Suprapubic skin (tissue), 4 donors: Measurements from ENCODE around the gene SLC6A12. TPM values are rescaled to one million over a fixed set of nuclear protein-coding genes. Genes with fewer than 3 reads are reported as not detected.
A peak's percentile ranks its signal among the peaks of the same experiment; 100 is the strongest.

Experiments used
- DNase-seq, 2 donors: peaks; one replicate each; pipeline ENCODE4 v3.0.0-alpha.2; 2019; ENCODE audit warnings: low spot score in 2 of 2
- H3K27ac ChIP-seq: fragments of 200-600 bp; sonication (generic); one replicate; pipeline ENCODE4 v1.5.1; 2019
- H3K27me3 ChIP-seq: fragments of 200-600 bp; sonication (generic); one replicate; pipeline ENCODE4 v1.5.1; 2019
- H3K36me3 ChIP-seq: fragments of 200-600 bp; sonication (generic); one replicate; pipeline ENCODE4 v1.5.1; 2019
- H3K4me1 ChIP-seq: fragments of 200-600 bp; sonication (generic); one replicate; pipeline ENCODE4 v1.5.1; 2019
- H3K4me3 ChIP-seq: fragments of 200-600 bp; sonication (generic); one replicate; pipeline ENCODE4 v1.5.1; 2019; ENCODE audit warnings: mild to moderate bottlenecking
- H3K9me3 ChIP-seq: fragments of 200-600 bp; sonication (generic); one replicate; pipeline ENCODE4 v1.5.1; 2019
- EP300 ChIP-seq: sonication (generic); formaldehyde crosslinking; IDR thresholded peaks from one replicate; pipeline ENCODE4 v1.6.1; 2017; ENCODE audit warnings: antibody characterized with exemption
- POLR2A ChIP-seq, 2 donors: fragments of 450-650 bp; IDR thresholded peaks; one replicate each; pipeline ENCODE4 v1.6.1; 2017; ENCODE audit warnings: antibody characterized with exemption in 2 of 2, mild to moderate bottlenecking in 2 of 2, moderate library complexity in 2 of 2
- POLR2AphosphoS5 ChIP-seq, 3 donors: sonication (generic); formaldehyde crosslinking; IDR thresholded peaks; one replicate each; pipeline ENCODE4 v1.6.1; 2017; ENCODE audit warnings: antibody characterized with exemption in 3 of 3
- WGBS: methylation state at CpG from one replicate; pipeline ENCODE4 v1.1.5; 2018; 5-methylcytosine and 5-hydroxymethylcytosine counted together
- total RNA-seq, 4 donors: library from RNA; depleted of rRNA; stranded (reverse); fragments of >200 nt; gene quantifications; one replicate each; pipeline ENCODE4 v1.1.0, GENCODE V29; 2016
- TF ChIP-seq, protein P1 (sequence below), 2 donors: fragments of 200-600 bp in 1 of 2; fragments of 450-650 bp in 1 of 2; sonication (generic) in 1 of 2; IDR thresholded peaks; one replicate each; pipeline ENCODE4 v1.5.1; 2016 to 2019; ENCODE audit warnings: antibody characterized with exemption in 2 of 2, mild to moderate bottlenecking in 1 of 2, moderate library complexity in 1 of 2

Gene SLC6A12
- total RNA-seq, 4 donors from 2014 or later: 3.1 to 6.0 TPM; not detected in 2

DNA sequence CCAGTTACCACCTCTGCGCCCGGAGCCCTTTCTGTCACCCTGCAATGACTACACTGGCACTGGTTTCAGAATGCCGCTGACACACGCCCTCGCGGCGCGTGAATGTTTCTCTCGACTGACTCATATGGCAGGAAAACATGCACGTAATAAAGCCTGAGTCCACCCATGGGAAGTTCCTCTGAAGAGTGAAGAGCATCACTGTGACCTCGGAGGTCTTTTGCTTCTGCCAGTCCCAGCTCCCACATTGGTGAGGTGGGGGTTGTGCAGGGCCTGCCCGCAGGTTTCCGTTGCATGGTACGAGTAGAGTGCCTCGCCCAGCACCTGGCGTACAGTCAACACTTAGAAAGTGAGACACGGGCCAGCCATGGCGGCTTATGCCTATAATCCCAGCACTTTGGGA is 11.1 kb upstream of the SLC6A12 start:
- TF ChIP-seq POLR2AphosphoS5 (IDR thresholded peaks at IDR 0.05): no peak
- no peak for TF ChIP-seq POLR2A (IDR thresholded peaks at IDR 0.05)
- no peak for TF ChIP-seq EP300
- TF ChIP-seq, protein P1, sequence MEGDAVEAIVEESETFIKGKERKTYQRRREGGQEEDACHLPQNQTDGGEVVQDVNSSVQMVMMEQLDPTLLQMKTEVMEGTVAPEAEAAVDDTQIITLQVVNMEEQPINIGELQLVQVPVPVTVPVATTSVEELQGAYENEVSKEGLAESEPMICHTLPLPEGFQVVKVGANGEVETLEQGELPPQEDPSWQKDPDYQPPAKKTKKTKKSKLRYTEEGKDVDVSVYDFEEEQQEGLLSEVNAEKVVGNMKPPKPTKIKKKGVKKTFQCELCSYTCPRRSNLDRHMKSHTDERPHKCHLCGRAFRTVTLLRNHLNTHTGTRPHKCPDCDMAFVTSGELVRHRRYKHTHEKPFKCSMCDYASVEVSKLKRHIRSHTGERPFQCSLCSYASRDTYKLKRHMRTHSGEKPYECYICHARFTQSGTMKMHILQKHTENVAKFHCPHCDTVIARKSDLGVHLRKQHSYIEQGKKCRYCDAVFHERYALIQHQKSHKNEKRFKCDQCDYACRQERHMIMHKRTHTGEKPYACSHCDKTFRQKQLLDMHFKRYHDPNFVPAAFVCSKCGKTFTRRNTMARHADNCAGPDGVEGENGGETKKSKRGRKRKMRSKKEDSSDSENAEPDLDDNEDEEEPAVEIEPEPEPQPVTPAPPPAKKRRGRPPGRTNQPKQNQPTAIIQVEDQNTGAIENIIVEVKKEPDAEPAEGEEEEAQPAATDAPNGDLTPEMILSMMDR (IDR thresholded peaks at IDR 0.05): no peak
- Histone ChIP-seq H3K4me1 (no peaks in the 10 kb centered on the region), H3K27ac (no peak overlapping the region), H3K27me3 (peaks cover 30% of the 10 kb centered on the region), H3K4me3 (no peak overlapping the region), H3K36me3 (no peaks in the 10 kb centered on the region), H3K9me3 (no peaks in the 10 kb centered on the region)
- DNase-seq: peak in 1 of 2 donors; percentile 65
- WGBS: 89% methylated on average over 18 of the region's 18 CpGs

DNA sequence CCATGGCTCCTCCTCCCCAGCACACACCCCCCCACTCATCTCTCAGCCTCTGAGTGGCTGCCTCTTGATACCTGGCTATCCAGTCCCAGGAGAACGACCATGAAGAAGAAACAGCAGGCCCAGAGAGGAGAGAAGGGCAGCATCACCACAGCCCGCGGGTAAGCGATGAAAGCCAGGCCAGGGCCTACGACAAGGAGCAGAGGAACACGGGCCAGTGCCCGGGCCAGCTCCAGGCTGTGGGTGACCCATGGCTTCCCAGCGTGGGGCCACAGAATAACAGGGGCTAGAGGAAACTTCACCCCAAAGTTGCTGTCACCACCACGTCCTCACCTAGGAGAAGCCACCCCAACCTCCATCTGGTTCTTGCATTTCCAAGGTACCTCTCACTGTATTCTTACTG is 10.4 kb upstream of the SLC6A12 start:
- no peak for TF ChIP-seq POLR2AphosphoS5 (IDR thresholded peaks at IDR 0.05)
- no peak for TF ChIP-seq POLR2A (IDR thresholded peaks at IDR 0.05)
- TF ChIP-seq EP300: no peak
- H3K9me3 ChIP-seq: no peaks in the 10 kb centered on the region
- WGBS: 84% methylated on average over 9 of the region's 9 CpGs
- H3K27me3 ChIP-seq: peaks cover 36% of the 10 kb centered on the region
- H3K36me3 ChIP-seq: no peaks in the 10 kb centered on the region
- no peaks in the 10 kb centered on the region for H3K4me1 ChIP-seq
- H3K4me3 ChIP-seq: no peak overlapping the region
- DNase-seq: no peak
- no peak overlapping the region for H3K27ac ChIP-seq

DNA sequence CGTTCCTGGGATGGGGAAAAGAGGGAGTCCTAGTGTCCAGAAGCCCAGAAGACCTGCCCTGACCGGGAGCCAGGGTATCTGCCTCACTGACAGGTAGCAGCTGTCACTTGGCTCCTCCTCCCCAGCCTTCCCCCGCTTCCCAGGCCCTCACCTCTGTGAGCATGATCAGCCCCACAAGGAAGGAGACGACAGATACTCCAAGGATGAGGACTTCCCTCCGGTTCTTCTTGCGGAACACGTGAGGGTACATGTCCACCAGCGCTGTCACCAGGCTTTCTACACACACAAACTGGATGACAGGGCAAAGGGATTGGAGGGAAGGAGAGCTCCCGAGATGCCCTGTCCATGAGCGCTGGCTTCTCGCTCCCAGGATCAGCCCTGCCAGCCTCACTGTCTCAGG is 9.9 kb upstream of the SLC6A12 start:
- 61% methylated on average over 5 of the region's 11 CpGs for WGBS
- DNase-seq: no peak
- H3K4me3 ChIP-seq: no peak overlapping the region
- H3K27ac ChIP-seq: no peak overlapping the region
- no peaks in the 10 kb centered on the region for H3K36me3 ChIP-seq
- H3K4me1 ChIP-seq: no peaks in the 10 kb centered on the region
- peaks cover 41% of the 10 kb centered on the region for H3K27me3 ChIP-seq
- H3K9me3 ChIP-seq: no peaks in the 10 kb centered on the region
- TF ChIP-seq POLR2A (IDR thresholded peaks at IDR 0.05) (no peak), EP300 (no peak), POLR2AphosphoS5 (IDR thresholded peaks at IDR 0.05) (no peak)
- TF ChIP-seq, protein P1 (IDR thresholded peaks at IDR 0.05): no peak

DNA sequence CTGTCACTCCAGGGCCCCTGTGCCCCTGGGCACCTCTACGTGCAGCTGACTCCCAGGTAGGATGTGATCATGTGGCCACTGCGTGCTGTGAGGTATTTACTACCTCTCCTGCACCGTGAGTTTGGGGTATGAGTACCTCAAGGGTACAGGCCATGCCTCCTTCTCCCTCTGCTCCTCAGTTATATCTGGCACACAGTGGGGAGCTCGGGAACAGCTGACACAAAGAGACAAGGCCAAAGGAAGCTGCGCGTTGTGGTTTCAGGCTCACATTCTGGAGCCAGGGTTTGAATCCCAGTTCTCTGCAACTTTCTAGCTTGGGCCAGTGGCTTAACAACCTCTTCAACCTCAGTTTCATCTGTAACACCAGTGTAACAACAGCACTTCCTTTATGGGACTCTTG is 7.8 kb upstream of the SLC6A12 start:
- H3K4me1 ChIP-seq: no peaks in the 10 kb centered on the region
- no peak for DNase-seq
- TF ChIP-seq, protein P1 (IDR thresholded peaks at IDR 0.05): no peak
- no peak for TF ChIP-seq POLR2A (IDR thresholded peaks at IDR 0.05)
- no peak for TF ChIP-seq EP300
- no peak for TF ChIP-seq POLR2AphosphoS5 (IDR thresholded peaks at IDR 0.05)
- no peaks in the 10 kb centered on the region for H3K36me3 ChIP-seq
- H3K27ac ChIP-seq: no peak overlapping the region
- H3K4me3 ChIP-seq: no peak overlapping the region
- peaks cover 38% of the 10 kb centered on the region for H3K27me3 ChIP-seq
- 71% methylated on average over 6 of the region's 6 CpGs for WGBS
- no peaks in the 10 kb centered on the region for H3K9me3 ChIP-seq

DNA sequence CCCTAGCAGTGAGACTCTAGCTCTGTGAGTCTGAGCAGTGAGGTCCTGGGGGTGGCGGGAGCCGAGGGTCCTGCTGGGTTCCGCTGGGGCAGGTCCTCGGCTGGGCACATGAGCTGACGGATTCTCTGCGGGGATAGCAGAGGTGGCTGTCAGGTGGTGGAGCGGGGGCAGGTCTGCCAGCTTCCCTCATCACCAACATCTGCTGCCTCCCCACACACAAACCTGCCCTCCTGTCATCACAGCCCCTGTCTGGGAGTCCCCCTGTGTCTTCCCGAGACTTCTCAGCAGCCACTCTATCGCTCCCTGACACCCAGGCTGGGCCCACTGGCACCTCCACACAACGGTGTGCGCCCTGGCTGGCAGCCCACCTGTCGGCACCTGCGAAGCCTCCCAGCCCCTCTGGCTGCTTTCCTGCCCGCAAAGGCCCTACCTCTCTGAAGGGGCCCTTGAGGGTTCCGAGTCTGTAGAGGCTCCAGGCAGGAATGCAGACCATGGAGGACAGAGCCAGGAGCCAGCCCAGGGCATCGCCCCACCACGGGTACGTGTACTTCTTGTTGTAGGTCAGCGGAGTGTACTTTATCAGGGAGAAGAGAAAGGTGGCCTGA is 7.1 kb upstream of the SLC6A12 start:
- Histone ChIP-seq H3K36me3 (no peaks in the 10 kb centered on the region), H3K9me3 (no peaks in the 10 kb centered on the region), H3K27me3 (peaks cover 33% of the 10 kb centered on the region), H3K27ac (no peak overlapping the region), H3K4me1 (no peaks in the 10 kb centered on the region), H3K4me3 (no peak overlapping the region)
- DNase-seq: no peak
- TF ChIP-seq EP300 (no peak), POLR2AphosphoS5 (IDR thresholded peaks at IDR 0.05) (no peak), POLR2A (IDR thresholded peaks at IDR 0.05) (no peak)
- TF ChIP-seq, protein P1 (IDR thresholded peaks at IDR 0.05): no peak
- WGBS: 65% methylated on average over 12 of the region's 19 CpGs

DNA sequence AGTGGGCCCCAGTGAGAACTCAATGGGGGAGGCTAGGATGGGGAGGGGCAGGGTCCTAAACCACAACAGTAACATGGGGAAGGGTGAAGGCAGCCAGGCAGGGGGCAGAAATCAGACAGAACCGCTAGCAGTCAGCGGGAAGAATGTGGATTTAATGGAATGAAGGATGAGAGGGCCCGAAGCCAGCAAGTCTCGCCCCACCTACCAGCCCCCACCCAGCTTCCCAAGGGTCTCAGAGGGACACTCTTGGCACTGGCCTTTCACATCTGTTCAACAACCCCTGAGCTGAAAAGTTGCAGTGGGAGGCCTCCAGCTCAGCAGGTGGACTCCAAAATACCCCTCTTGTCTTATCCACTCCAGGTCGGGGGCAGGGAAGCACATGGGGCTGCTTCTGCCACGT is 6.5 kb upstream of the SLC6A12 start:
- no peak overlapping the region for H3K4me3 ChIP-seq
- TF ChIP-seq, protein P1 (IDR thresholded peaks at IDR 0.05): no peak
- TF ChIP-seq EP300: no peak
- TF ChIP-seq POLR2AphosphoS5 (IDR thresholded peaks at IDR 0.05): no peak
- no peak for TF ChIP-seq POLR2A (IDR thresholded peaks at IDR 0.05)
- peaks cover 34% of the 10 kb centered on the region for H3K27me3 ChIP-seq
- H3K36me3 ChIP-seq: no peaks in the 10 kb centered on the region
- no peaks in the 10 kb centered on the region for H3K4me1 ChIP-seq
- H3K27ac ChIP-seq: no peak overlapping the region
- no peak for DNase-seq
- 49% methylated on average over 5 of the region's 6 CpGs for WGBS
- H3K9me3 ChIP-seq: no peaks in the 10 kb centered on the region
